HG03097 (cell line): Measurements from ENCODE around the gene TTLL5.

Experiments
- ATAC-seq: cut with Tn5 transposase; IDR thresholded peaks from one replicate; pipeline ENCODE4 v1.9.1; 2021; ENCODE audit not compliant: unreplicated experiment, low FRiP score

Gene TTLL5

GRCh38 chr14:75783602-75784313 lies 122.7 kb downstream of the TTLL5 start:
- ATAC-seq = no peak

- no peak for ATAC-seq
Measured at GRCh38 chr14:75784314-75784686, 123.3 kb downstream of the TTLL5 start.

- no peak for ATAC-seq
Measured at GRCh38 chr14:75793806-75794205, 132.8 kb downstream of the TTLL5 start.

GRCh38 chr14:75794615-75795038 lies 133.6 kb downstream of the TTLL5 start:
- ATAC-seq = no peak

GRCh38 chr14:75800792-75801191 lies 139.7 kb downstream of the TTLL5 start:
- no peak for ATAC-seq

GRCh38 chr14:75802486-75802885 lies 141.4 kb downstream of the TTLL5 start:
- ATAC-seq = no peak

- no peak for ATAC-seq
Measured at GRCh38 chr14:75803765-75804164, 142.7 kb downstream of the TTLL5 start.

- ATAC-seq = no peak
Measured at GRCh38 chr14:75804570-75805275, 143.7 kb downstream of the TTLL5 start.

- ATAC-seq = no peak
Measured at GRCh38 chr14:75805646-75806045, 144.6 kb downstream of the TTLL5 start.

- ATAC-seq = no peak
Measured at GRCh38 chr14:75806352-75806832, 145.3 kb downstream of the TTLL5 start.

GRCh38 chr14:75807667-75808360 lies 146.8 kb downstream of the TTLL5 start:
- no peak for ATAC-seq

GRCh38 chr14:75811136-75811829 lies 150.2 kb downstream of the TTLL5 start:
- no peak for ATAC-seq

- ATAC-seq = no peak
Measured at GRCh38 chr14:75811872-75812499, 150.9 kb downstream of the TTLL5 start.

GRCh38 chr14:75812622-75813021 lies 151.6 kb downstream of the TTLL5 start:
- ATAC-seq = no peak

GRCh38 chr14:75820761-75821160 lies 159.7 kb downstream of the TTLL5 start:
- no peak for ATAC-seq

- no peak for ATAC-seq
Measured at GRCh38 chr14:75821831-75822521, 160.9 kb downstream of the TTLL5 start.

GRCh38 chr14:75822522-75823141 lies 161.6 kb downstream of the TTLL5 start:
- no peak for ATAC-seq

- ATAC-seq = no peak
Measured at GRCh38 chr14:75823334-75823733, 162.3 kb downstream of the TTLL5 start.

- no peak for ATAC-seq
Measured at GRCh38 chr14:75824318-75824717, 163.3 kb downstream of the TTLL5 start.
